HepG2 (cell line): ENCODE results near the gene GRHL3. TPM values are rescaled to one million over a fixed set of nuclear protein-coding genes. Genes with fewer than 3 reads are reported as not detected.

Source experiments
- ATAC-seq: fragments of 200-7000 bp; cut with Tn5 transposase; 3 replicates; pipeline ENCODE4 v1.9.1; 2020; ENCODE audit warnings: mild to moderate bottlenecking, moderate library complexity
- BruUV-seq: library from RNA; stranded (reverse); fragments of 400-500 nt; replicated peaks from 2 replicates; lab custom pipeline; 2021; lab: Mats Ljungman, UMichigan
- CTCF ChIA-PET: fragments of 300-600 bp; formaldehyde crosslinking; extraction: SDS; loops from one replicate; lab custom pipeline; 2021; ENCODE audit warnings: low total read pairs, inconsistent platforms, low intra/inter-chr PET ratio; lab: Yijun Ruan, JAX
- POLR2A ChIA-PET: fragments of 350-600 bp; sonication (Branson Sonifier 250); formaldehyde crosslinking; loops from one replicate; lab custom pipeline; 2020; ENCODE audit warnings: antibody characterized with exemption, inconsistent platforms; lab: Yijun Ruan, JAX
- DNase-seq: peaks from one replicate; pipeline ENCODE4 v3.0.0-alpha.2; 2015; ENCODE audit warnings: low spot score
- FAIRE-seq: peaks from 3 replicates; lab custom pipeline; 2011; peaks lifted over from hg19 to GRCh38; lab: Jason Lieb, UNC
- H2AFZ ChIP-seq: one replicate; pipeline ENCODE4 v1.6.1; 2011; ENCODE audit warnings: low read length, inconsistent platforms
- H3K27ac ChIP-seq: fragments of 300-600 bp; 3 replicates; pipeline ENCODE4 v1.8.0; 2011; ENCODE audit warnings: mixed run types, mild to moderate bottlenecking, mixed read lengths, low read length, inconsistent platforms; ENCODE audit not compliant: insufficient read depth; ENCODE audit errors: extremely low read length
- H3K27me3 ChIP-seq, 2 experiments: fragments of 200-600 bp in 1 of 2; 2 replicates in 1 of 2; 3 replicates in 1 of 2; pipeline versions ENCODE4 v1.6.0 to v1.8.0; 2011; ENCODE audit warnings: low read length in 2 of 2, mild to moderate bottlenecking in 2 of 2, moderate library complexity in 2 of 2, inconsistent platforms in 1 of 2; ENCODE audit not compliant: insufficient read depth in 2 of 2, control insufficient read depth in 1 of 2
- H3K36me3 ChIP-seq, 2 experiments: fragments of 200-600 bp in 1 of 2; replicated peaks in 1 of 2; 2 replicates in 1 of 2; 3 replicates in 1 of 2; pipeline versions ENCODE4 v1.5.1 to v1.8.0; 2011; ENCODE audit warnings: low read length in 2 of 2, inconsistent platforms in 1 of 2; ENCODE audit not compliant: insufficient read depth in 2 of 2, control insufficient read depth in 1 of 2
- H3K4me1 ChIP-seq: 2 replicates; pipeline ENCODE4 v1.5.1; 2012; ENCODE audit warnings: low read length, inconsistent platforms; ENCODE audit not compliant: insufficient read depth
- H3K4me2 ChIP-seq: 2 replicates; pipeline ENCODE4 v1.6.0; 2011; ENCODE audit warnings: low read depth, low read length, inconsistent platforms
- H3K4me3 ChIP-seq, 3 experiments: fragments of 200-600 bp in 1 of 3; sonication (generic), shearing (Covaris generic) in 1 of 3; replicated peaks in 1 of 3; 2 replicates each; pipeline ENCODE4 v1.5.1; 2011 to 2016; ENCODE audit warnings: low read length in 3 of 3, inconsistent platforms in 2 of 3, low read depth in 2 of 3, mild to moderate bottlenecking in 2 of 3, control low read depth in 1 of 3, mixed read lengths in 1 of 3; ENCODE audit not compliant: insufficient read depth in 1 of 3
- H3K79me2 ChIP-seq: one replicate; pipeline ENCODE4 v1.6.1; 2011; ENCODE audit warnings: low read length, inconsistent platforms; ENCODE audit not compliant: insufficient read depth
- H3K9ac ChIP-seq: 2 replicates; pipeline ENCODE4 v1.6.0; 2011; ENCODE audit warnings: mild to moderate bottlenecking, low read depth, low read length, inconsistent platforms; ENCODE audit not compliant: insufficient read depth
- H3K9me3 ChIP-seq: 2 replicates; pipeline ENCODE4 v1.5.1; 2012; ENCODE audit warnings: mild to moderate bottlenecking, low read length
- H4K20me1 ChIP-seq: 2 replicates; pipeline ENCODE4 v1.6.0; 2011; ENCODE audit warnings: inconsistent platforms, mild to moderate bottlenecking, low read length, moderate library complexity; ENCODE audit not compliant: insufficient read depth
- GTF3A ChIP-seq: sonication (generic); formaldehyde crosslinking; conservative IDR thresholded peaks from 2 replicates; pipeline ENCODE4 v1.4.0; 2020; ENCODE audit warnings: mild to moderate bottlenecking, missing genetic modification reagents
- LCORL ChIP-seq, 2 experiments: fragments of 450-650 bp in 1 of 2; sonication (generic) in 1 of 2; formaldehyde crosslinking in 1 of 2; IDR thresholded peaks; 2 replicates each; pipeline versions ENCODE4 v1.5.0 to v1.6.1; 2017 to 2020; ENCODE audit warnings: antibody characterized with exemption in 1 of 2, missing genetic modification reagents in 1 of 2
- NCOR1 ChIP-seq: fragments of 200-600 bp; sonication (generic); IDR thresholded peaks from 2 replicates; pipeline ENCODE4 v1.7.0; 2017; ENCODE audit warnings: antibody characterized with exemption, low read length, borderline replicate concordance
- NFIC ChIP-seq: IDR thresholded peaks from 2 replicates; pipeline ENCODE4 v1.6.1; 2012; ENCODE audit warnings: mild to moderate bottlenecking, low read length, inconsistent platforms
- PPARG ChIP-seq: conservative IDR thresholded peaks from 2 replicates; pipeline ENCODE4 v1.6.1; 2016; ENCODE audit warnings: missing biosample characterization, missing genetic modification reagents
- ZMYM3 ChIP-seq: sonication (generic); formaldehyde crosslinking; IDR thresholded peaks from 2 replicates; pipeline ENCODE4 v1.5.1; 2020; ENCODE audit warnings: mild to moderate bottlenecking, missing genetic modification reagents
- ZNF383 ChIP-seq: sonication (generic); formaldehyde crosslinking; IDR thresholded peaks from 2 replicates; pipeline ENCODE4 v1.4.0; 2020; ENCODE audit warnings: missing genetic modification reagents, mild to moderate bottlenecking, borderline replicate concordance
- ZNF670 ChIP-seq: sonication (generic); formaldehyde crosslinking; IDR thresholded peaks from 2 replicates; pipeline ENCODE4 v1.8.0; 2022; ENCODE audit warnings: mild to moderate bottlenecking, missing genetic modification reagents, borderline replicate concordance
- WGBS: methylation state at CpG from one replicate; pipeline ENCODE4 v1.1.6; 2017; ENCODE audit warnings: low lambda C conversion rate; 5-methylcytosine and 5-hydroxymethylcytosine counted together
- in situ Hi-C: cut with HindIII; loops from 2 replicates; pipeline ENCODE4 v1.10.0; 2017; ENCODE audit warnings: low pct_unique_long_range_greater_than_20kb; ENCODE audit not compliant: extremely low pct_ligation_motif_present
- intact Hi-C: fragments of 100-400 bp; cut with micrococcal nuclease; formaldehyde crosslinking; loops from one replicate; pipeline ENCODE4 v1.10.0; 2022; ENCODE audit not compliant: unreplicated experiment
- polyA plus RNA-seq, 8 experiments: library from polyadenylated mRNA; depleted of rRNA in 3 of 8; stranded (reverse) in 7 of 8; unstranded in 1 of 8; fragments of >200 nt; fragmentation: Illumina TruSeq in 4 of 8; extraction: Trizol in 4 of 8; gene quantifications; 2 replicates each; pipeline versions ENCODE4 v1.2.1 to v1.2.3, GENCODE V29; 2011 to 2016; ENCODE audit warnings: low read depth in 4 of 8, missing spikeins in 1 of 8, mixed read lengths in 1 of 8; ENCODE audit not compliant: insufficient read depth in 1 of 8
- total RNA-seq, 5 experiments: library from RNA; depleted of rRNA; stranded (reverse); fragments of >200 nt; fragmentation: Illumina TruSeq; extraction: Trizol; gene quantifications; 2 replicates each; pipeline ENCODE4 v1.2.3, GENCODE V29; 2016; ENCODE audit warnings: low read depth in 1 of 5
- TF ChIP-seq, protein P1 (sequence below): IDR thresholded peaks from 2 replicates; pipeline ENCODE4 v1.6.1; 2016; ENCODE audit warnings: control low read depth
- TF ChIP-seq, protein P2 (sequence below): sonication (generic); formaldehyde crosslinking; IDR thresholded peaks from 2 replicates; pipeline ENCODE4 v1.9.0; 2021; ENCODE audit warnings: missing genetic modification reagents, borderline replicate concordance
- TF ChIP-seq, protein P3 (sequence below): sonication (generic); formaldehyde crosslinking; IDR thresholded peaks from 2 replicates; pipeline ENCODE4 v1.5.0; 2020; ENCODE audit warnings: mild to moderate bottlenecking, missing genetic modification reagents, borderline replicate concordance

Gene GRHL3
- total and polyA plus RNA-seq, 2 of the 13 experiments (the other 11 are each of a cell fraction or from before 2014, with no cell fraction given): not detected

DNA sequence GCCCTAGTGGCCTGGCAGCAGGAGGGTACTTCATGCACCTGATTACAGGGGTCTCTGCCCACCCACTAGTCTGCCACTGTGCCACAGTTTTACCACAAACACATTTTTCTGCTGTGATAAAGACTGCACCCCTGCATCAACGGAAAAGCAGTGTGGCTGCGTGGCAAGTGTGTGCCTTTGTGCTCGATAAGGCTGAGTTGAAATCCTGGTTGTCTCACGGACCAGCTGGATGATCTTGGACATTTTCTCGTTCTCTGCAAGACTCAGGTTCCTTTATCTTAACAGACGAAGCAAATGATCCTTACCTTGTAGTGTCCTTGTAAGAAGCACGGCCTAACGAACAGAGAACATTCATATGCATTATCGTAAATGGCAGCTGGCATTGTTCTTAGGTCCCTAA is 10.2 kb downstream of the GRHL3 start (continued):
- TF ChIP-seq ZNF670 (CRISPR knock-in tag): no peak
- TF ChIP-seq NCOR1: no peak
- TF ChIP-seq, protein P1, sequence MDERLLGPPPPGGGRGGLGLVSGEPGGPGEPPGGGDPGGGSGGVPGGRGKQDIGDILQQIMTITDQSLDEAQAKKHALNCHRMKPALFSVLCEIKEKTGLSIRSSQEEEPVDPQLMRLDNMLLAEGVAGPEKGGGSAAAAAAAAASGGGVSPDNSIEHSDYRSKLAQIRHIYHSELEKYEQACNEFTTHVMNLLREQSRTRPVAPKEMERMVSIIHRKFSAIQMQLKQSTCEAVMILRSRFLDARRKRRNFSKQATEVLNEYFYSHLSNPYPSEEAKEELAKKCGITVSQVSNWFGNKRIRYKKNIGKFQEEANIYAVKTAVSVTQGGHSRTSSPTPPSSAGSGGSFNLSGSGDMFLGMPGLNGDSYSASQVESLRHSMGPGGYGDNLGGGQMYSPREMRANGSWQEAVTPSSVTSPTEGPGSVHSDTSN (CRISPR knock-in tag): no peak

DNA sequence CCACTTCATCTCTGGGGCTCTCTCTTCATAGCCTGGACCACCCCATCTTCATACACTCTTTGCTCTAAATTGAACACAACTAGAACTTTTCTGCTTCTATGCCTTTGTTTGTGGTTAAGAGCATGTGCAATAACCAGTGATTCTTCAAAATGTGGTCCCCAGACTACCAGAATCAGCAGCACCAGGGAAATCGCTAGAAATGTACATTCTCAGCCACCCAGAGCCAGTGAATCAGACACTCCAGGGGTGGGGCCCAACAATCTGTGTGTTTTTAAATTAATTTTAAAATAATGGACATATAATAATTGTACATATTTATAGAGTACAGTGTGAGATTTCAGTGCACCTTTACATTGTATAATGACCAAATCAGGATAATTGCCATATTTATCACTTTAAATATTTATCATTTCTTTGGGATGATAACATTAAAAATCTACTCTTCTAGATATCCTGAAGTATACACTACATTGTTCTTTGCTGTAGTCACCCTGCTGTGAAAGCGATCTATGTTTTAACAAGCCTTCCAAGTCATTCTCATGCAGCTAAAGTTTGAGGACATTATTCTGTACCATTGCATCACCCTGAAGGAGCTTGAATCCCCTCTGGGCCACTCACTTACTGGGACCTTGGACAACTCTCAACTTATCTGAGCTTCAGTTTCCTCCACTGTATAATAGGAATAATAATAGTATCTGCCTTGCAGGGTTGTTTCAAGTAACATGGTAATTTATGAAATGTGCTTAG is 10.8 kb downstream of the GRHL3 start:
- ChIA-PET CTCF (no interaction called here), POLR2A (no interaction called here)
- H3K9me3 ChIP-seq: no peaks in the 10 kb centered on the region
- H3K27ac ChIP-seq: no peak overlapping the region
- H2AFZ ChIP-seq: no peak overlapping the region
- DNase-seq: no peak
- no peaks in the 10 kb centered on the region for H4K20me1 ChIP-seq
- no peaks in the 10 kb centered on the region for H3K36me3 ChIP-seq
- peaks cover 0 to 17% of the 10 kb centered on the region in 2 experiments; a peak in 4 of 5 replicates for H3K27me3 ChIP-seq
- ATAC-seq: no peak
- H3K79me2 ChIP-seq: no peaks in the 10 kb centered on the region
- in situ Hi-C loops: no loop called here
- intact Hi-C loops: no loop called here
- BruUV-seq: no TSS peak
- H3K4me1 ChIP-seq: no peaks in the 10 kb centered on the region
- no peak overlapping the region for H3K4me3 ChIP-seq
- no peak overlapping the region for H3K9ac ChIP-seq
- WGBS: 3% methylated on average over 2 of the region's 2 CpGs
- no peak for FAIRE-seq
- no peak overlapping the region for H3K4me2 ChIP-seq
- TF ChIP-seq ZMYM3 (CRISPR knock-in tag) (no peak), LCORL (IDR thresholded peaks at IDR 0.05) (no peak), LCORL (CRISPR knock-in tag; IDR thresholded peaks at IDR 0.05) (no peak), GTF3A (CRISPR knock-in tag) (no peak), PPARG (CRISPR knock-in tag) (no peak), NFIC (no peak), ZNF383 (CRISPR knock-in tag) (no peak)
- TF ChIP-seq, protein P2, sequence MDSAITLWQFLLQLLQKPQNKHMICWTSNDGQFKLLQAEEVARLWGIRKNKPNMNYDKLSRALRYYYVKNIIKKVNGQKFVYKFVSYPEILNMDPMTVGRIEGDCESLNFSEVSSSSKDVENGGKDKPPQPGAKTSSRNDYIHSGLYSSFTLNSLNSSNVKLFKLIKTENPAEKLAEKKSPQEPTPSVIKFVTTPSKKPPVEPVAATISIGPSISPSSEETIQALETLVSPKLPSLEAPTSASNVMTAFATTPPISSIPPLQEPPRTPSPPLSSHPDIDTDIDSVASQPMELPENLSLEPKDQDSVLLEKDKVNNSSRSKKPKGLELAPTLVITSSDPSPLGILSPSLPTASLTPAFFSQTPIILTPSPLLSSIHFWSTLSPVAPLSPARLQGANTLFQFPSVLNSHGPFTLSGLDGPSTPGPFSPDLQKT: no peak
- TF ChIP-seq, protein P3, sequence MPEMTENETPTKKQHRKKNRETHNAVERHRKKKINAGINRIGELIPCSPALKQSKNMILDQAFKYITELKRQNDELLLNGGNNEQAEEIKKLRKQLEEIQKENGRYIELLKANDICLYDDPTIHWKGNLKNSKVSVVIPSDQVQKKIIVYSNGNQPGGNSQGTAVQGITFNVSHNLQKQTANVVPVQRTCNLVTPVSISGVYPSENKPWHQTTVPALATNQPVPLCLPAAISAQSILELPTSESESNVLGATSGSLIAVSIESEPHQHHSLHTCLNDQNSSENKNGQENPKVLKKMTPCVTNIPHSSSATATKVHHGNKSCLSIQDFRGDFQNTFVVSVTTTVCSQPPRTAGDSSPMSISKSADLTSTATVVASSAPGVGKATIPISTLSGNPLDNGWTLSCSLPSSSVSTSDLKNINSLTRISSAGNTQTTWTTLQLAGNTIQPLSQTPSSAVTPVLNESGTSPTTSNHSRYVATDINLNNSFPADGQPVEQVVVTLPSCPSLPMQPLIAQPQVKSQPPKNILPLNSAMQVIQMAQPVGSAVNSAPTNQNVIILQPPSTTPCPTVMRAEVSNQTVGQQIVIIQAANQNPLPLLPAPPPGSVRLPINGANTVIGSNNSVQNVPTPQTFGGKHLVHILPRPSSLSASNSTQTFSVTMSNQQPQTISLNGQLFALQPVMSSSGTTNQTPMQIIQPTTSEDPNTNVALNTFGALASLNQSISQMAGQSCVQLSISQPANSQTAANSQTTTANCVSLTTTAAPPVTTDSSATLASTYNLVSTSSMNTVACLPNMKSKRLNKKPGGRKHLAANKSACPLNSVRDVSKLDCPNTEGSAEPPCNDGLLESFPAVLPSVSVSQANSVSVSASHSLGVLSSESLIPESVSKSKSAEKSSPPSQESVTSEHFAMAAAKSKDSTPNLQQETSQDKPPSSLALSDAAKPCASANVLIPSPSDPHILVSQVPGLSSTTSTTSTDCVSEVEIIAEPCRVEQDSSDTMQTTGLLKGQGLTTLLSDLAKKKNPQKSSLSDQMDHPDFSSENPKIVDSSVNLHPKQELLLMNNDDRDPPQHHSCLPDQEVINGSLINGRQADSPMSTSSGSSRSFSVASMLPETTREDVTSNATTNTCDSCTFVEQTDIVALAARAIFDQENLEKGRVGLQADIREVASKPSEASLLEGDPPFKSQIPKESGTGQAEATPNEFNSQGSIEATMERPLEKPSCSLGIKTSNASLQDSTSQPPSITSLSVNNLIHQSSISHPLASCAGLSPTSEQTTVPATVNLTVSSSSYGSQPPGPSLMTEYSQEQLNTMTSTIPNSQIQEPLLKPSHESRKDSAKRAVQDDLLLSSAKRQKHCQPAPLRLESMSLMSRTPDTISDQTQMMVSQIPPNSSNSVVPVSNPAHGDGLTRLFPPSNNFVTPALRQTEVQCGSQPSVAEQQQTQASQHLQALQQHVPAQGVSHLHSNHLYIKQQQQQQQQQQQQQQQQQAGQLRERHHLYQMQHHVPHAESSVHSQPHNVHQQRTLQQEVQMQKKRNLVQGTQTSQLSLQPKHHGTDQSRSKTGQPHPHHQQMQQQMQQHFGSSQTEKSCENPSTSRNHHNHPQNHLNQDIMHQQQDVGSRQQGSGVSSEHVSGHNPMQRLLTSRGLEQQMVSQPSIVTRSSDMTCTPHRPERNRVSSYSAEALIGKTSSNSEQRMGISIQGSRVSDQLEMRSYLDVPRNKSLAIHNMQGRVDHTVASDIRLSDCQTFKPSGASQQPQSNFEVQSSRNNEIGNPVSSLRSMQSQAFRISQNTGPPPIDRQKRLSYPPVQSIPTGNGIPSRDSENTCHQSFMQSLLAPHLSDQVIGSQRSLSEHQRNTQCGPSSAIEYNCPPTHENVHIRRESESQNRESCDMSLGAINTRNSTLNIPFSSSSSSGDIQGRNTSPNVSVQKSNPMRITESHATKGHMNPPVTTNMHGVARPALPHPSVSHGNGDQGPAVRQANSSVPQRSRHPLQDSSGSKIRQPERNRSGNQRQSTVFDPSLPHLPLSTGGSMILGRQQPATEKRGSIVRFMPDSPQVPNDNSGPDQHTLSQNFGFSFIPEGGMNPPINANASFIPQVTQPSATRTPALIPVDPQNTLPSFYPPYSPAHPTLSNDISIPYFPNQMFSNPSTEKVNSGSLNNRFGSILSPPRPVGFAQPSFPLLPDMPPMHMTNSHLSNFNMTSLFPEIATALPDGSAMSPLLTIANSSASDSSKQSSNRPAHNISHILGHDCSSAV (CRISPR knock-in tag): no peak
